Breast epithelium (tissue), 3 donors: ENCODE data around the gene RAC2.

ENCODE experiments used
- CTCF ChIP-seq, 3 donors: fragments of 450-650 bp; IDR thresholded peaks; one replicate each; pipeline ENCODE4 v1.5.1; 2016 to 2017; ENCODE audit warnings: antibody characterized with exemption in 3 of 3, mild to moderate bottlenecking in 3 of 3, moderate library complexity in 3 of 3
- POLR2A ChIP-seq: fragments of 450-650 bp; IDR thresholded peaks from one replicate; pipeline ENCODE4 v1.6.1; 2016; ENCODE audit warnings: antibody characterized with exemption, mild to moderate bottlenecking, moderate library complexity

GRCh38 chr22:37211866-37212173, 32.2 kb downstream of the RAC2 start:
- TF ChIP-seq CTCF (IDR thresholded peaks at IDR 0.05) (no peak), POLR2A (no peak)
